Muscle layer of colon (tissue), 2 donors: ENCODE measurements around the gene MRGPRF.

Experiments
- H3K27ac ChIP-seq: one replicate; pipeline ENCODE4 v1.7.0; 2013; ENCODE audit warnings: low read depth, mild to moderate bottlenecking, low read length, moderate library complexity
- H3K27me3 ChIP-seq, 2 donors: one replicate each; pipeline ENCODE4 v1.7.0; 2013; ENCODE audit warnings: low read length in 2 of 2, mild to moderate bottlenecking in 2 of 2; ENCODE audit not compliant: insufficient read depth in 2 of 2, control insufficient read depth in 1 of 2
- H3K36me3 ChIP-seq: one replicate; pipeline ENCODE4 v1.7.0; 2013; ENCODE audit warnings: mild to moderate bottlenecking, low read length; ENCODE audit not compliant: insufficient read depth
- H3K4me1 ChIP-seq: one replicate; pipeline ENCODE4 v1.7.0; 2013; ENCODE audit warnings: mild to moderate bottlenecking, low read length; ENCODE audit not compliant: insufficient read depth
- H3K4me3 ChIP-seq, 2 donors: one replicate each; pipeline ENCODE4 v1.7.0; 2013; ENCODE audit warnings: low read length in 2 of 2, low read depth in 1 of 2, mild to moderate bottlenecking in 1 of 2, moderate library complexity in 1 of 2
- H3K9ac ChIP-seq: one replicate; pipeline ENCODE4 v1.7.0; 2013; ENCODE audit warnings: low read length
- H3K9me3 ChIP-seq: one replicate; pipeline ENCODE4 v1.7.0; 2013; ENCODE audit warnings: mild to moderate bottlenecking, low read length
- donor health status: abdominal sarcoma.
- donor health status: Adenocarcinoma of cecum.

MRGPRF gene

DNA sequence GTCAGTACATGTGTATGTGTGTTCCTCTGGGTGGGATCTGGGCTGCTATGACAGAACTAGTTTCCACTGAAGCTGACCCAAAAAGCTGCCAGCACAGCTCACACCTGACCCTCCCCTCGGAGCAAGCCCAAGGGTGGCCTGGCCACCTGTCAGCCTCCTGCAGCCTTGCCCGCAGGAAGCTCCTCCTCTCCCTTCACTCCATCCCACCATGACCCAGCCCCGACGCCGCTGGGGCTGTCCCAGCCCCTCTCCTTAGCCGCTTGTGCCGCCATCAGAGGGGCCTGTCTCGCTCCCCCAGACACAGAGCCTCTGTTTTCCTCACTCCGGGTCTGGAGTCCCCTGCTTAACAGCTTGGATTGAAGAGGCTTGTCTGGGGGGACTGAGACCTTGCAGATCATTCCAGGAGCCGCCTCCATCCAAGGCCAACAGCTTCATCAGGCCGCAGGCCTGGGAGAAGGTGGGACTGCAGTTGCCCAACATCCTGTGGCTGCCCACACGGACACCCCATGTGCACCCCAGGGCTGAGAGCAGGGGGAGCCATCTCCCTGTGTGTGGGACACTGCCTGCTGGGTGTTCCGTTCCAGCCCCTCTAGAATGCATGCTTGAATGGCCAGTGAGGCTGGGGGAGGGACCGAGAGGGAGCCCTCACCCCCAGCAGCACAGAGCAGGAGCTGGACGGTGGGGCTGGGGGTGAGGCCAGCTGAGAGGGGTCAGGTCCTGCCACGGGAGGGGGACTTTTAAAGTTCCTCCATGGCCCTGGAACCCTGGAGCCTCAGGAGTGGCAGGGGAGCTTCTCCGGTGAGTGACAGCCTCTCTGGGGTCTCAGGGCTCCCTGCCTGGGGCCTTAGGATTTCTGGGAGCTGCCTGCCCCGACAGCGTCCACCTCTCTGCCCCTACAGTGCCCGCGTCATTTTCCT is 696 bp downstream of the MRGPRF start:
- Histone ChIP-seq H3K27ac (peak overlapping the region; percentile 99), H3K4me1 (peaks cover 52% of the 10 kb centered on the region), H3K4me3 (peak overlapping the region; percentile 89 to 96), H3K9me3 (no peaks in the 10 kb centered on the region), H3K27me3 (no peaks in the 10 kb centered on the region), H3K36me3 (peaks cover 34% of the 10 kb centered on the region), H3K9ac (peak overlapping the region; percentile 82)

- peak overlapping the region; percentile 89 to 96 for H3K4me3 ChIP-seq
- H3K9me3 ChIP-seq, result no peaks in the 10 kb centered on the region
- H3K27ac ChIP-seq, result peak overlapping the region; percentile 99
- H3K36me3 ChIP-seq, result peaks cover 40% of the 10 kb centered on the region
- H3K27me3 ChIP-seq, result no peaks in the 10 kb centered on the region
- peak overlapping the region; percentile 82 for H3K9ac ChIP-seq
- peaks cover 59% of the 10 kb centered on the region for H3K4me1 ChIP-seq
Observed at GRCh38 chr11:69011624-69012091, 1.4 kb downstream of the MRGPRF start.

DNA sequence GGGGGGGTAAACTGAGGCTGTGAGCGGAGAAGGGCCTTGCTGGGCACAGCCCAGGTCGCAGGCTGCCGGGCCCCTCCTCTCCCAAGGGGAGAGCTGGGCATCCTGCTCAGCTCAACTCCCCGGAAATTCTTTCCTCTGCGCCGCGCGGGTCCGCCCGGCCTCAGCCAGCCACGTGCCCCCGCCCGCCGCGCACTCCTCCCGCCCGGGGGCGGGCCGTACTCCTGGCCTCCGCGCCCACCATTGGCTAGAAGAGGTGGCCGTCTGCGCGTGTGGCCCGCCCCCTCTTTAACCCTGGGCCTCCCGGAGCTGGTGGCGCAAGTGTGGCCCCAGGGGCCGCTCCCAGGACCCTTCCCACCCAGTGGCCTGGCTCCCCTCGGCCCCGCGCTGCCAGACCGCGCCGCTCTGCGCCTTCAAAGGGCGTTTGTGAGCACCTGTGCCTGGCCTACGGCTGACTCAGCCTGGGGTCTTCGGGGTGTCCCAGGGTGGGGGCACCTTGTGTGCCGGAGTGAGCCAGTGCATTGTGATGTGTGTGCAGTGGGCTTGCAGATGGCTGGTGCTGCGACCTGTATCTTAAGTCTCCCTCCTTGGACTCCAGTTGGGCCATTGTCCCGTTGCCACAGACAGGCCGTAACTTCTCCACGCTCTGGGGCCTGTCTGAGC is 2.0 kb downstream of the MRGPRF start:
- H3K4me1 ChIP-seq, result peaks cover 65% of the 10 kb centered on the region
- no peaks in the 10 kb centered on the region for H3K9me3 ChIP-seq
- peak overlapping the region; percentile 99 for H3K27ac ChIP-seq
- H3K27me3 ChIP-seq, result no peaks in the 10 kb centered on the region
- peaks cover 42% of the 10 kb centered on the region for H3K36me3 ChIP-seq
- peak overlapping the region; percentile 100 for H3K9ac ChIP-seq
- peak overlapping the region; percentile 89 to 96 for H3K4me3 ChIP-seq

DNA sequence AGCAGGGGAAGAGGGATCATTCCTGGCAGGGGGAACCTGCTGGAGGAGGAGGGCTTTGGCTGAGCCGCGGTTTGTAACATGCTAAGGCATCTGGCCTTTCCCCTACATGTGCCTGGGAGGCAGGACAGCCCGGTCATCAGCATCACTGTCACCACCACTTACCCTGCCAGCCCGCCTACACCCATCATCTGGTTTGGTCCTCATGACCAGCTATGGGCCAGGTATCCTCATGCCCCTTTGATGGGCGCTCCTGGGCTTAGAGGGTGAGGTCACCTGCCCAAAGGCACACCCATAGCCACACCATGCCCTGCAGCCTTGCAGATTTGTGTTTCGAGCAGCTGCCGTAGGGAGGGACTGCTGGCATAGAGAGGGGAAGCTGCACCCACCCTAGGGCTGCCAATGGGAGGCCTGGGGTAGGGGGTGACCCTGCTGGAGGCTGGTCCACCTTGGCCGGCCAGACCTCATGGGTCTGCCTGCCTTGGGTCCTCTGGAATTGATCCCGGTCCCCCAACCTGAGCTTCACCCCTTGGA is 2.6 kb downstream of the MRGPRF start:
- H3K36me3 ChIP-seq, result peaks cover 49% of the 10 kb centered on the region
- peak overlapping the region; percentile 62 to 96 for H3K4me3 ChIP-seq
- H3K4me1 ChIP-seq, result peaks cover 69% of the 10 kb centered on the region
- H3K27me3 ChIP-seq, result no peaks in the 10 kb centered on the region
- H3K9me3 ChIP-seq, result no peaks in the 10 kb centered on the region
- H3K9ac ChIP-seq, result peak overlapping the region; percentile 100
- peak overlapping the region; percentile 99 for H3K27ac ChIP-seq

- H3K27ac ChIP-seq, result peak overlapping the region; percentile 99
- no peaks in the 10 kb centered on the region for H3K27me3 ChIP-seq
- H3K4me1 ChIP-seq, result peaks cover 69% of the 10 kb centered on the region
- H3K36me3 ChIP-seq, result peaks cover 57% of the 10 kb centered on the region
- H3K9ac ChIP-seq, result peak overlapping the region; percentile 100
- peak overlapping the region; percentile 62 to 96 for H3K4me3 ChIP-seq
- H3K9me3 ChIP-seq, result no peaks in the 10 kb centered on the region
Observed at GRCh38 chr11:69009441-69010211, 3.4 kb downstream of the MRGPRF start.

DNA sequence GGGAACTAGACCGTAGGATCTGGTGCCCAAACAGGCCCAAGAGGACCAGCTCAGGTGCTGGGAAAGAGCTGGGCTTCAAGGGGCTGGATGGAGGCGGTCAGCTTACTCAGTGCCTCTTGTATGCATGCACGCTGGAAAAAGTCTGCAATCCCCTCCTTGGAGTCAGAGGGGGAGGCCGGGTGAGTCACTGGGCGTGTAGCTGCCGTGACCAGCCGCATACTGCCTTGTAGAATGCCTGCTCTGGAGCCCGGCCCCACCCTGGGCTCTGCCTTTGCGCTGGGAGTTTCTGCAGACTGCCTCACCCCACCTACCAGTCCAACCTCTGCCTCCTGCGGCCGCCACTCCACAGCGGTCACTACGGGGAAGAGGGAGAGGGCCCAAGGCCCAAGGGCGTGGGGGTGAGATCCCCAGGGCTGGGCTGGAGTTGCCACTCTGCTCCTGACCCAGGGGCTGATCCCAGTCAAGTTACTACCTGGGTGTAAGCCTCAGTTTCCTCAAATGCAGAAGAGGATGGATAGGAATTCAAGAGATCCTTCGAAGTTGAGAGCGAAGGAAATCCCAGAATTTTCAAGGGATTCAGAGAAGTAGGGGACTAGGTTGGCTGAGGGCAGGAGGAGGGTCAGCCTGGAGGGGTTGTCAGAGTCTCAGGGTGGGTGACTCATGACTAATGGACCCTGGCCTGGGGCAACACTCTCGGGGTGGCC is 4.2 kb downstream of the MRGPRF start:
- H3K4me3 ChIP-seq, result peak overlapping the region in 1 of 2 donors; percentile 96
- peak overlapping the region; percentile 100 for H3K9ac ChIP-seq
- peaks cover 69% of the 10 kb centered on the region for H3K4me1 ChIP-seq
- H3K36me3 ChIP-seq, result peaks cover 64% of the 10 kb centered on the region
- H3K27me3 ChIP-seq, result no peaks in the 10 kb centered on the region
- H3K27ac ChIP-seq, result peak overlapping the region; percentile 99
- H3K9me3 ChIP-seq, result no peaks in the 10 kb centered on the region

GRCh38 chr11:69007975-69008381 is 5.1 kb downstream of the MRGPRF start:
- H3K36me3 ChIP-seq, result peaks cover 73% of the 10 kb centered on the region
- no peaks in the 10 kb centered on the region for H3K9me3 ChIP-seq
- peak overlapping the region; percentile 70 for H3K9ac ChIP-seq
- H3K27me3 ChIP-seq, result no peaks in the 10 kb centered on the region
- peaks cover 77% of the 10 kb centered on the region for H3K4me1 ChIP-seq
- peak overlapping the region; percentile 99 for H3K27ac ChIP-seq
- peak overlapping the region in 1 of 2 donors; percentile 96 for H3K4me3 ChIP-seq

DNA sequence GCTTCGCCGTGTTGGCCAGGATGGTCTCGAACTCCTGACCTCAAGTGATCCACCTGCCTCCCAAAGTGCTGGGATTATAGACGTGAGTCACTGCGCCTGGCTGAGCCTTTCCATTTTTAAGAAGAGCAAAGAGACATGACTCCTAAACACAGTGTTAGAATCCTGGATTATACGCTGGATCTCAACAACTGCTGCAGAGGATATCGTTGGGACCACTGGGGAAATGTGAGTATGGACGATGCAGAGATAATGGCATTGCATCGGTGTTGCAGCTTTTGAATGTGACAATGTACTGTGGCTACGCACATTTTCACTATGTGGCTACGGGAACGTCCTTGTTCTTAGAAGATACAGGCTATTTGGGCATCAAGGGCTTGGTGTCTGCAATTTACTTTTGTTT is 6.2 kb downstream of the MRGPRF start:
- Histone ChIP-seq H3K36me3 (peaks cover 76% of the 10 kb centered on the region), H3K4me3 (no peak overlapping the region), H3K9me3 (no peaks in the 10 kb centered on the region), H3K27ac (peak overlapping the region; percentile 21), H3K27me3 (no peaks in the 10 kb centered on the region), H3K4me1 (peaks cover 89% of the 10 kb centered on the region), H3K9ac (no peak overlapping the region)

DNA sequence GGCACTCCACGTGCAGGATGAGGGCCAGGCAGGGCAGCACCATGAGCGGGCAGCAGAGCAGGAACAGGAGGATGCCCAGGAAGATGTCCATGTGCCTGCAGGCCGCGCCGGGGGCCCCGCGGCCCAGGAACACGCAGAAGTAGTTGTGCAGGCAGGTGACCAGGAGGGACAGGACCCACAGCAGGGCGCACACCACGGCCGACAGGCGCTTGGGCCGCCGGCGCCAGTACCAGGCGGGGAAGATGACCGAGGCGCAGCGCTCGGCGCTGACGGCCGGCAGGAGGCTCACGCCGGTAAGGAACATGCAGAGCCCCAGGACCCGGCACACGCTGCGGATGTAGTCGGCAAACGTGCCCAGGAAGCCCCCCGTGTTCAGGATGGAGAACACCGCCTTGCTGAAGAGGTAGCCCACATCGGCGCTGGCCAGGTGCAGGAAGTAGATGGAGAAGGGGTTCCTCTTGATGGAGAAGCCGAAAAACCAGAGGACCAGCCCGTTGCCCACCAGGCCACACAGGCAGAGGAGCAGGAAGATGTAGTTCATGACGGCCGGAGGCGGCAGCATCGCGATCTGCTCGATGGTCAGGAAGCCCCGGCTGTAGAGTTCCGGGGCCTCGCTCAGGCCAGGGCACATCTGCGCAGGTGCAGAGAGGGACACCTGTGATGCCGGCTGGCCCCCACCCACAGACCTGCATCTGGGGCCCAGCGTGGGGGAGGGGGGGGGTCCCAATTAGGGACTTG is 7.2 kb downstream of the MRGPRF start:
- H3K9me3 ChIP-seq, result no peaks in the 10 kb centered on the region
- no peaks in the 10 kb centered on the region for H3K27me3 ChIP-seq
- H3K27ac ChIP-seq, result peak overlapping the region; percentile 81
- H3K4me1 ChIP-seq, result peaks cover 99% of the 10 kb centered on the region
- H3K36me3 ChIP-seq, result peaks cover 76% of the 10 kb centered on the region
- no peak overlapping the region for H3K9ac ChIP-seq
- no peak overlapping the region for H3K4me3 ChIP-seq

- H3K36me3 ChIP-seq, result peaks cover 70% of the 10 kb centered on the region
- H3K4me3 ChIP-seq, result no peak overlapping the region
- no peaks in the 10 kb centered on the region for H3K27me3 ChIP-seq
- H3K4me1 ChIP-seq, result peaks cover 99% of the 10 kb centered on the region
- no peaks in the 10 kb centered on the region for H3K9me3 ChIP-seq
- peak overlapping the region; percentile 81 for H3K27ac ChIP-seq
- peak overlapping the region; percentile 53 for H3K9ac ChIP-seq
Observed at GRCh38 chr11:69005183-69005630, 7.8 kb downstream of the MRGPRF start.
